ENCODE results near the gene RALGDS. TPM values are rescaled to one million over a fixed set of nuclear protein-coding genes. Genes with fewer than 3 reads are reported as not detected.

RALGDS gene
- total RNA-seq, 2 donors from 2014 or later: 26.7 to 30.1 TPM

DNA sequence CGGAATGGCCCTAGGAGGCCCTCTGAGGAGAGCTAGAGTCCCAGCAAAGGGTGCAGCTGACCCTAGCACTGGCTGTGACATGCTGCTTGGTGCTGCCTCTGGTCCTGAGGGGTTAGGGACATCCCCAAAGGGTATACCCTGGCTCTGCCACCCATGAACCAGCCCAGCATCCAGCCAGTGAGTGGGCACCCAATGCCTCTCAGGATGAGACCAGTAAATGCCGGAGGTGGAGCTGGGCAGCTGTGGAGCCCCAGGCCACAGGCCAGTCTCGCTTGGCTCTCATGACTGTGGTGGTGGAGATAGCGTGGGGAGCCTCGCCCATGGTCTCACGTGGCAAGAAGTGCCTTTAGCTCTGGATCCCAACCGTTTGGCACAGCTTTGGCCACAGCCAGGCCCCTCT, 63.0 kb downstream of the RALGDS start:
- TF ChIP-seq CTCF (IDR thresholded peaks at IDR 0.05): no peak
- Histone ChIP-seq H3K36me3 (peaks cover 43% of the 10 kb centered on the region), H3K9me3 (no peaks in the 10 kb centered on the region), H3K27ac (peak overlapping the region in 1 of 2 donors; percentile 46), H3K4me1 (peaks cover 0 to 42% of the 10 kb centered on the region in 2 donors), H3K27me3 (no peaks in the 10 kb centered on the region), H3K4me3 (no peak overlapping the region)
- DNase-seq (ENCODE audit: low spot score): no peak

GRCh38 chr9:133057553-133057952, 63.5 kb downstream of the RALGDS start:
- no peaks in the 10 kb centered on the region for H3K9me3 ChIP-seq
- H3K4me3 ChIP-seq: no peak overlapping the region
- no peaks in the 10 kb centered on the region for H3K27me3 ChIP-seq
- peaks cover 0 to 42% of the 10 kb centered on the region in 2 donors for H3K4me1 ChIP-seq
- no peak for DNase-seq (ENCODE audit: low spot score)
- H3K27ac ChIP-seq: peak overlapping the region in 1 of 2 donors; percentile 46
- no peak for TF ChIP-seq CTCF (IDR thresholded peaks at IDR 0.05)
- H3K36me3 ChIP-seq: peaks cover 44% of the 10 kb centered on the region

DNA sequence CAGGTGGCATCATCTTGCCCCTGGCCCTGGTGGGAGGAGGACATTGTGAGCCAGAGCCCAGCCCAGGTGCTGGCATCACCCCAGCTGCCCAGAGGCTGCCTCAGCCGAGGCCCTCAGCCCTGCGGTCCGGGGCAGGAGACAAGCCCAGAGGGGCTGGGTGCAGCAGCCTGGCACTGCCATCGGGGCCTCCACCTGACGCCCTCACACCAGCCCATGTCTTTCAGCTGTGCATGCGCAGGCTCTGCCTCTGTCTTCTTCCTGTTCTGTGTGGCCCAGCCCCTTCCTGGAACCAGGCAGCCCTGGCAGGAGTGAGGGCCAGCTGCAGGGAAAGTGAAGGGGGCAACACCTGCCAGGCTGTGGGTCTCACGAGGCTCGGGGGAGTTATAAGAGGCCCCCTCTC, 64.0 kb downstream of the RALGDS start:
- DNase-seq (ENCODE audit: low spot score): no peak
- peaks cover 49% of the 10 kb centered on the region for H3K36me3 ChIP-seq
- peaks cover 0 to 42% of the 10 kb centered on the region in 2 donors for H3K4me1 ChIP-seq
- H3K9me3 ChIP-seq: no peaks in the 10 kb centered on the region
- TF ChIP-seq CTCF (IDR thresholded peaks at IDR 0.05): no peak
- peak overlapping the region in 1 of 2 donors; percentile 46 for H3K27ac ChIP-seq
- no peak overlapping the region for H3K4me3 ChIP-seq
- H3K27me3 ChIP-seq: no peaks in the 10 kb centered on the region

DNA sequence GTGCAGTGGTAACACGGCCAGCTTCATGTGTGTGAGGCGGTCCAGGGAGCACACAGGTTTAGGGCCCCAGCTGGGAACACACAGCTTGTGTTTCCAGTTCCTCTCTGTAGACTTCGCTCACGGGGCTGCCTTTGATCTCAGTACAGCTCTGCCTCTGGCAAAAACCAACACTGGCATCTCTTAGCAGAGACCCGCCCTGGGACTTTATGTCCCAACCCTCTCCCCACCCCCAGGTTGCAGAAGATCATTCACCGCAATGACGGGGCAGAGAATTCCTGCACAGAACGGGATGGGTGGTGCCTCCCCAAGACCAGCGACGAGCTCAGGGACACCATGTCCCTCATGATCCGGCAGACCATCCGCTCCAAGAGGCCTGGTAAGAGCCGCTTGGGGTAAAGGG, 64.5 kb downstream of the RALGDS start:
- H3K27me3 ChIP-seq: no peaks in the 10 kb centered on the region
- peaks cover 0 to 41% of the 10 kb centered on the region in 2 donors for H3K4me1 ChIP-seq
- H3K4me3 ChIP-seq: no peak overlapping the region
- peak overlapping the region in 1 of 2 donors; percentile 46 for H3K27ac ChIP-seq
- no peaks in the 10 kb centered on the region for H3K9me3 ChIP-seq
- no peak for DNase-seq (ENCODE audit: low spot score)
- H3K36me3 ChIP-seq: peaks cover 54% of the 10 kb centered on the region
- no peak for TF ChIP-seq CTCF (IDR thresholded peaks at IDR 0.05)

DNA sequence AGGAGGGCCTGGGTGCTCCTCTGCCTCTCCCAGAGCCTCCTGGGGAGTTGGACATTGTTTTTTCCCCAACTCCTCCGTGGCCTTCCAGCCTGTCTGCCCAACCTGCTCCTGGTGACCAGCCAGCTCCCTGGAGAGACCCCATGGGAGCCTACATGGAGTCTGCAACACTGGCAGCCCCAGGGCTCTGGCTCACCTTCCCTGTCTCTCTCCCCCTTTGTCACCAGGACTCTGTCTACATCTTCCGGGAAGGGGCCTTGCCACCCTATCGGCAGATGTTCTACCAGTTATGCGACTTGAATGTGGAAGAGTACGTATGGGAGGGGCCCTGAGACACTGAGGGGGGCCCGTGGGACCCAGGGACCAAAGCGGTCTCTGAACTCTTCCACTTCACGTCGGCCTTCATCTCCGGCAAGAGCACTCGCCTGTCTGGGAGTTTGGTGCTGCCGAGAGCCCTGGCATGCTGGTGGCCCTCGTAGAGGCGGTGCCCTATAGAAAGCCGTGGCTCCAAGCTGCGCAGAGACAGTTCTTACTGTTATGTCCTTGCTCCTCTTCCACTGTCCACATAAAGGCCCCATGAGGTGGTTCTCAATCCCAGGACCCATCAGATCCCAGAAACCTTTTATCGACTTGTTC, 65.1 kb downstream of the RALGDS start:
- Histone ChIP-seq H3K36me3 (peaks cover 60% of the 10 kb centered on the region), H3K9me3 (no peaks in the 10 kb centered on the region), H3K4me1 (peaks cover 0 to 35% of the 10 kb centered on the region in 2 donors), H3K27me3 (no peaks in the 10 kb centered on the region), H3K4me3 (no peak overlapping the region), H3K27ac (peak overlapping the region; percentile 86 to 93)
- TF ChIP-seq CTCF (IDR thresholded peaks at IDR 0.05): no peak
- no peak for DNase-seq (ENCODE audit: low spot score)

- H3K27ac ChIP-seq: peak overlapping the region; percentile 86 to 93
- no peak for TF ChIP-seq CTCF (IDR thresholded peaks at IDR 0.05)
Observed at GRCh38 chr9:133054966-133055365, 66.1 kb downstream of the RALGDS start.

More at GRCh38 chr9:133054966-133055365, 66.1 kb downstream of the RALGDS start:
- Histone ChIP-seq H3K4me1 (peaks cover 0 to 25% of the 10 kb centered on the region in 2 donors), H3K36me3 (peaks cover 68% of the 10 kb centered on the region), H3K9me3 (no peaks in the 10 kb centered on the region), H3K27me3 (no peaks in the 10 kb centered on the region), H3K4me3 (no peak overlapping the region)
- peak; percentile 78 for DNase-seq (ENCODE audit: low spot score)
